Measurements from ENCODE around the gene RASGRP2. TPM values are rescaled to one million over a fixed set of nuclear protein-coding genes. Genes with fewer than 3 reads are reported as not detected.

The RASGRP2 gene
- total and polyA plus RNA-seq, 2 of the 8 experiments (the other 6 are each of a cell fraction or from before 2014, with no cell fraction given), result 40.6 to 45.7 TPM

GRCh38 chr11:64765851-64766665, 22.1 kb upstream of the RASGRP2 start:
- Histone ChIP-seq H3K18ac (ENCODE audit: extremely low read depth, low read length) (no peak overlapping the region), H2BK5ac (ENCODE audit: low read depth, low read length) (no peak overlapping the region), H2BK120ac (replicated peaks; ENCODE audit: low read depth, low read length) (no peak overlapping the region), H3K27me3 (replicated peaks in 1 of 4; ENCODE audit: control insufficient read depth in 3 of 4, extremely low read depth in 1 of 4, insufficient read depth in 3 of 4, low read length in 3 of 4) (no peaks in the 10 kb centered on the region; a peak in 1 of 7 replicates), H3K23me2 (ENCODE audit: low read depth, low read length) (no peaks in the 10 kb centered on the region), H2BK15ac (ENCODE audit: low read length) (0 out of 2 replicates have a peak overlapping the region, but pooled peaks have one; percentile 53), H4K20me1 (replicated peaks in 1 of 2; ENCODE audit: control insufficient read depth in 1 of 2, insufficient read depth in 2 of 2, low read length in 2 of 2) (peaks cover 21 to 33% of the 10 kb centered on the region in 2 experiments), H4K91ac (replicated peaks; ENCODE audit: insufficient read length, low read length) (no peak overlapping the region), H4K8ac (ENCODE audit: extremely low read depth, insufficient read depth, low read length) (peak overlapping the region; percentile 89), H3K9ac (replicated peaks in 1 of 4; ENCODE audit: extremely low read depth in 1 of 4, low read depth in 3 of 4, low read length in 3 of 4) (no peak overlapping the region), H3K56ac (replicated peaks; ENCODE audit: insufficient read length, low read depth, low read length) (no peak overlapping the region), H2AK5ac (ENCODE audit: low read depth, low read length) (no peak overlapping the region), H3K4me2 (ENCODE audit: insufficient read depth in 1 of 2, low read depth in 2 of 2, low read length in 2 of 2) (peak overlapping the region in 1 of 2 experiments; percentile 70; a peak in 1 of 4 replicates), H3K4ac (replicated peaks; ENCODE audit: insufficient read length, low read depth, low read length) (no peak overlapping the region), H3K4me3 (ENCODE audit: extremely low read depth in 1 of 4, insufficient read depth in 2 of 4, low read depth in 3 of 4, low read length in 4 of 4) (no peak overlapping the region), H2BK12ac (ENCODE audit: low read depth, low read length) (no peak overlapping the region; the same call in 1 of the 2 replicates), H3K4me1 (replicated peaks in 1 of 4; ENCODE audit: control insufficient read depth in 3 of 4, insufficient read depth in 4 of 4, low read length in 3 of 4) (peaks cover 21 to 52% (median 44%) of the 10 kb centered on the region in 4 experiments), H3K23ac (ENCODE audit: insufficient read length) (no peak overlapping the region), H2BK20ac (ENCODE audit: low read length) (no peak overlapping the region), H3K79me2 (ENCODE audit: control insufficient read depth in 1 of 2, insufficient read depth in 2 of 2, low read length in 2 of 2) (peaks cover 0 to 22% of the 10 kb centered on the region in 2 experiments; a peak in 1 of 4 replicates), H4K5ac (ENCODE audit: insufficient read length, low read depth, low read length) (no peak overlapping the region), H2AFZ (ENCODE audit: low read length) (no peak overlapping the region), H3K36me3 (ENCODE audit: control insufficient read depth in 2 of 4, insufficient read depth in 4 of 4, low read length in 3 of 4) (peaks cover 49 to 75% (median 64%) of the 10 kb centered on the region in 4 experiments), H3K27ac (ENCODE audit: low read depth, low read length) (no peak overlapping the region; the same call in 1 of the 2 replicates), H3K9me3 (ENCODE audit: insufficient read depth in 2 of 2, low read depth in 1 of 2, low read length in 1 of 2) (no peaks in the 10 kb centered on the region), H3K14ac (ENCODE audit: insufficient read length) (no peak overlapping the region), H3K79me1 (ENCODE audit: low read depth, low read length) (peaks cover 3% of the 10 kb centered on the region)
- WGBS, 2 experiments (ENCODE audit: extremely low coverage in 1 of 2, insufficient coverage in 1 of 2, insufficient read length in 1 of 2, insufficient replicate concordance in 2 of 2, low coverage in 1 of 2, low lambda C conversion rate in 2 of 2, missing lambda C conversion rate in 1 of 2), result 91% methylated on average over 28 of the region's 42 CpGs; no CpG with 5 or more reads in 1 of the 2 experiments
- FAIRE-seq (no peak), DNase-seq (ENCODE audit: low read depth in 1 of 2, low spot score in 2 of 2) (no peak)
- ChIA-PET POLR2A (ENCODE audit: partially characterized antibody) (interaction anchor here (0.9 to 42.9 kb wide), 3 partner anchors 0 to 20 kb away, joined by 3 to 1087 read pairs (median 1087); partner anchors contain the start of genes PYGM, RASGRP2 and SF1), CTCF (ENCODE audit: partially characterized antibody) (interaction anchor here (0.6 to 23.6 kb wide), 6 partner anchors 8 to 378 kb away, joined by 3 to 376 read pairs (median 6); partner anchors contain the start of genes RASGRP2 and SF1)
- TF ChIP-seq SIX5 (IDR thresholded peaks at IDR 0.05; ENCODE audit: low read depth, low read length) (no peak), POLR2AphosphoS5 (IDR thresholded peaks at IDR 0.05; ENCODE audit: low read depth, low read length) (peak; percentile 51)
